CD14-positive monocyte (primary cell): Measurements from ENCODE around the gene EPHA1. TPM values are rescaled to one million over a fixed set of nuclear protein-coding genes. Genes with fewer than 3 reads are reported as not detected.

Source experiments
- DNase-seq, 3 donors: peaks; one replicate each; pipeline ENCODE4 v3.0.0-alpha.2; 2011 to 2022
- H2AFZ ChIP-seq: 2 replicates; pipeline ENCODE4 v1.6.0; 2012; ENCODE audit warnings: mild to moderate bottlenecking, low read depth, low read length, inconsistent platforms; ENCODE audit not compliant: insufficient read depth, poor library complexity, severe bottlenecking
- H3K27ac ChIP-seq, 2 donors: 1 replicate in 1 of 2; 2 replicates in 1 of 2; pipeline ENCODE4 v1.5.1; 2012 to 2013; ENCODE audit warnings: low read length in 2 of 2, control low read depth in 1 of 2, inconsistent platforms in 1 of 2, low read depth in 1 of 2, mild to moderate bottlenecking in 1 of 2
- H3K27me3 ChIP-seq, 2 donors: one replicate each; pipeline versions ENCODE4 v1.6.0 to v1.6.1; 2011 to 2013; ENCODE audit warnings: low read length in 2 of 2; ENCODE audit not compliant: control insufficient read depth in 2 of 2, insufficient read depth in 2 of 2
- H3K36me3 ChIP-seq, 2 donors: replicated peaks in 1 of 2; 1 replicate in 1 of 2; 2 replicates in 1 of 2; pipeline versions ENCODE4 v1.5.1 to v1.6.1; 2012 to 2013; ENCODE audit warnings: low read length in 2 of 2, control low read depth in 1 of 2, inconsistent platforms in 1 of 2, mild to moderate bottlenecking in 1 of 2; ENCODE audit not compliant: insufficient read depth in 2 of 2, control insufficient read depth in 1 of 2
- H3K4me1 ChIP-seq, 2 donors: 1 replicate in 1 of 2; 2 replicates in 1 of 2; pipeline versions ENCODE4 v1.5.1 to v1.6.1; 2012 to 2013; ENCODE audit warnings: low read length in 2 of 2, control low read depth in 1 of 2, inconsistent platforms in 1 of 2, mild to moderate bottlenecking in 1 of 2, moderate library complexity in 1 of 2; ENCODE audit not compliant: insufficient read depth in 2 of 2, control insufficient read depth in 1 of 2
- H3K4me2 ChIP-seq: replicated peaks from 2 replicates; pipeline ENCODE3; 2012; ENCODE audit warnings: low read length, moderate library complexity, mild to moderate bottlenecking; ENCODE audit not compliant: poor library complexity, severe bottlenecking; ENCODE audit errors: extremely low read depth
- H3K4me3 ChIP-seq, 3 experiments: fragments of 200-600 bp in 1 of 3; sonication (generic) in 1 of 3; replicated peaks in 1 of 3; 1 replicate in 2 of 3; 2 replicates in 1 of 3; pipeline ENCODE4 v1.5.1; 2011 to 2013; ENCODE audit warnings: low read length in 3 of 3, mild to moderate bottlenecking in 3 of 3, control low read depth in 2 of 3, low read depth in 2 of 3, inconsistent platforms in 1 of 3, moderate library complexity in 1 of 3
- H3K79me2 ChIP-seq: 2 replicates; pipeline ENCODE4 v1.6.0; 2012; ENCODE audit warnings: mild to moderate bottlenecking, control low read depth, inconsistent platforms, low read length, moderate library complexity; ENCODE audit not compliant: insufficient read depth
- H3K9ac ChIP-seq: 2 replicates; pipeline ENCODE4 v1.6.0; 2017; ENCODE audit warnings: low read length, mild to moderate bottlenecking; ENCODE audit not compliant: insufficient read depth, poor library complexity, severe bottlenecking
- H3K9me3 ChIP-seq, 2 donors: replicated peaks in 1 of 2; 1 replicate in 1 of 2; 2 replicates in 1 of 2; pipeline versions ENCODE4 v1.5.1 to v1.6.1; 2012 to 2013; ENCODE audit warnings: low read length in 2 of 2, control low read depth in 1 of 2; ENCODE audit not compliant: control insufficient read depth in 1 of 2, insufficient read depth in 1 of 2
- H4K20me1 ChIP-seq: 2 replicates; pipeline ENCODE4 v1.6.0; 2012; ENCODE audit warnings: mild to moderate bottlenecking, low read length, control low read depth, moderate library complexity; ENCODE audit not compliant: insufficient read depth
- H3K27ac Mint-ChIP-seq, 7 donors: one replicate each; pipeline ENCODE4 v1.8.0; 2020; ENCODE audit warnings: mild to moderate bottlenecking in 7 of 7, mixed read lengths in 7 of 7, moderate library complexity in 6 of 7, inconsistent platforms in 2 of 7
- H3K27me3 Mint-ChIP-seq, 3 donors: one replicate each; pipeline ENCODE4 v1.8.0; 2021 to 2022; ENCODE audit warnings: low read depth in 3 of 3, mild to moderate bottlenecking in 3 of 3, mixed read lengths in 3 of 3, moderate library complexity in 3 of 3, inconsistent platforms in 1 of 3
- H3K36me3 Mint-ChIP-seq, 2 donors: one replicate each; pipeline ENCODE4 v1.8.0; 2020; ENCODE audit warnings: mixed read lengths in 2 of 2, inconsistent platforms in 1 of 2, mild to moderate bottlenecking in 1 of 2
- H3K4me1 Mint-ChIP-seq: one replicate; pipeline ENCODE4 v1.8.0; 2020; ENCODE audit warnings: mild to moderate bottlenecking, mixed read lengths
- H3K4me3 Mint-ChIP-seq, 2 donors: one replicate each; pipeline ENCODE4 v1.8.0; 2020; ENCODE audit warnings: mild to moderate bottlenecking in 2 of 2, mixed read lengths in 2 of 2, moderate library complexity in 1 of 2
- H3K9me3 Mint-ChIP-seq, 7 donors: one replicate each; pipeline ENCODE4 v1.8.0; 2020 to 2022; ENCODE audit warnings: mixed read lengths in 7 of 7, mild to moderate bottlenecking in 6 of 7, moderate library complexity in 6 of 7, inconsistent platforms in 2 of 7
- CTCF ChIP-seq: fragments of 200-600 bp; IDR thresholded peaks from one replicate; pipeline ENCODE4 v1.8.0; 2022; ENCODE audit warnings: antibody characterized with exemption, mild to moderate bottlenecking
- WGBS: methylation state at CpG from one replicate; pipeline ENCODE4 v1.1.5; 2013; ENCODE audit warnings: missing lambda C conversion rate; ENCODE audit not compliant: insufficient coverage; 5-methylcytosine and 5-hydroxymethylcytosine counted together
- intact Hi-C, 2 donors: fragments of 100-400 bp; cut with micrococcal nuclease; formaldehyde crosslinking; loops; one replicate each; pipeline versions ENCODE4 v1.15.0 to v1.15.1; 2023
- polyA plus RNA-seq, 3 donors: library from polyadenylated mRNA; depleted of rRNA in 1 of 3; unstranded in 2 of 3; stranded (reverse) in 1 of 3; fragments of 300-500 nt in 2 of 3; fragments of >200 nt in 1 of 3; fragmentation: Illumina TruSeq in 2 of 3; gene quantifications; 1 replicate in 2 of 3; 2 replicates in 1 of 3; pipeline ENCODE4 v1.2.3, GENCODE V29; 2012 to 2021

EPHA1 gene
- polyA plus RNA-seq, 3 donors, result 0.50 to 0.95 TPM; not detected in 1

GRCh38 chr7:143451122-143451521, 42.5 kb upstream of the EPHA1 start:
- no peak overlapping the region for H3K4me3 Mint-ChIP-seq
- Histone ChIP-seq H3K27me3 (no peaks in the 10 kb centered on the region), H3K4me1 (no peaks in the 10 kb centered on the region), H4K20me1 (no peaks in the 10 kb centered on the region), H3K9me3 (no peaks in the 10 kb centered on the region), H3K9ac (no peak overlapping the region), H3K36me3 (peaks cover 0 to 6% of the 10 kb centered on the region in 2 donors), H2AFZ (no peak overlapping the region), H3K4me2 (no peak overlapping the region), H3K27ac (no peak overlapping the region), H3K4me3 (no peak overlapping the region), H3K79me2 (no peaks in the 10 kb centered on the region)
- peaks cover 0 to 2% (median 0%) of the 10 kb centered on the region in 3 donors for H3K27me3 Mint-ChIP-seq
- no peak for TF ChIP-seq CTCF
- no peak for DNase-seq
- H3K4me1 Mint-ChIP-seq, result peaks cover 5% of the 10 kb centered on the region
- intact Hi-C loops, result no loop called here
- no peak overlapping the region for H3K27ac Mint-ChIP-seq
- peaks cover 0 to 2% (median 0%) of the 10 kb centered on the region in 7 donors for H3K9me3 Mint-ChIP-seq
- H3K36me3 Mint-ChIP-seq, result peaks cover 7 to 10% of the 10 kb centered on the region in 2 donors

DNA sequence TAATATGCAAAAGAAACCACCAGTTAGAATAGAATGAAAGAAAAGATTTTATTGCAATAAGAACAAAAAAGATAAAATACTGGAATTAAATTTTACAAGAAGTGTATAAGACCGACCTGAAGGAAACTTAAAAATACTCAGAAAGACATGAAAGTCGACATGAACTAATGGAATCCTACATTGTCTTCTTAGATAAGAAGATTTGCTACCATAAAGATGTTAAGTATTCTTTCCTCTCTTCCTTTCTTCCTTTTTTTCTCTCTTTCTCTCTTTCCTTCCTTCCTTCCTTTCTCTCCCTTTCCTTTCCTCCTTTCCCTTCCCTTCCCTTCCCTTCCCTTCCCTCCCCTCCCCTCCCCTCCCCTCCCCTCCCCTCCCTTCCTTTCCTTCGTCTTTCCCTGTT, 41.1 kb upstream of the EPHA1 start:
- TF ChIP-seq CTCF, result no peak
- H3K4me3 ChIP-seq, result no peak overlapping the region
- H3K9ac ChIP-seq, result no peak overlapping the region
- intact Hi-C loops, result no loop called here
- no peak overlapping the region for H3K27ac ChIP-seq
- H3K36me3 ChIP-seq, result peaks cover 0 to 8% of the 10 kb centered on the region in 2 donors
- H3K4me3 Mint-ChIP-seq, result no peak overlapping the region
- H3K4me1 Mint-ChIP-seq, result peaks cover 2% of the 10 kb centered on the region
- H2AFZ ChIP-seq, result no peak overlapping the region
- H3K79me2 ChIP-seq, result no peaks in the 10 kb centered on the region
- H3K27ac Mint-ChIP-seq, result no peak overlapping the region
- H3K27me3 ChIP-seq, result no peaks in the 10 kb centered on the region
- H4K20me1 ChIP-seq, result no peaks in the 10 kb centered on the region
- H3K9me3 ChIP-seq, result no peaks in the 10 kb centered on the region
- H3K36me3 Mint-ChIP-seq, result peaks cover 7 to 10% of the 10 kb centered on the region in 2 donors
- no CpG with 5 or more reads among the region's 3 CpGs for WGBS
- DNase-seq, result no peak
- H3K27me3 Mint-ChIP-seq, result peaks cover 0 to 2% (median 0%) of the 10 kb centered on the region in 3 donors
- no peaks in the 10 kb centered on the region for H3K4me1 ChIP-seq
- no peak overlapping the region for H3K4me2 ChIP-seq
- H3K9me3 Mint-ChIP-seq, result no peaks in the 10 kb centered on the region
